ENCODE measurements around the gene HUWE1. TPM values are rescaled to one million over a fixed set of nuclear protein-coding genes. Genes with fewer than 3 reads are reported as not detected.
A peak's percentile ranks its signal among the peaks of the same experiment; 100 is the strongest.

HUWE1 gene
- total and polyA plus RNA-seq, 9 of the 15 experiments (the other 6 are each of a cell fraction or from before 2014, with no cell fraction given) = 23.9 to 204 (median 65.1) TPM

DNA sequence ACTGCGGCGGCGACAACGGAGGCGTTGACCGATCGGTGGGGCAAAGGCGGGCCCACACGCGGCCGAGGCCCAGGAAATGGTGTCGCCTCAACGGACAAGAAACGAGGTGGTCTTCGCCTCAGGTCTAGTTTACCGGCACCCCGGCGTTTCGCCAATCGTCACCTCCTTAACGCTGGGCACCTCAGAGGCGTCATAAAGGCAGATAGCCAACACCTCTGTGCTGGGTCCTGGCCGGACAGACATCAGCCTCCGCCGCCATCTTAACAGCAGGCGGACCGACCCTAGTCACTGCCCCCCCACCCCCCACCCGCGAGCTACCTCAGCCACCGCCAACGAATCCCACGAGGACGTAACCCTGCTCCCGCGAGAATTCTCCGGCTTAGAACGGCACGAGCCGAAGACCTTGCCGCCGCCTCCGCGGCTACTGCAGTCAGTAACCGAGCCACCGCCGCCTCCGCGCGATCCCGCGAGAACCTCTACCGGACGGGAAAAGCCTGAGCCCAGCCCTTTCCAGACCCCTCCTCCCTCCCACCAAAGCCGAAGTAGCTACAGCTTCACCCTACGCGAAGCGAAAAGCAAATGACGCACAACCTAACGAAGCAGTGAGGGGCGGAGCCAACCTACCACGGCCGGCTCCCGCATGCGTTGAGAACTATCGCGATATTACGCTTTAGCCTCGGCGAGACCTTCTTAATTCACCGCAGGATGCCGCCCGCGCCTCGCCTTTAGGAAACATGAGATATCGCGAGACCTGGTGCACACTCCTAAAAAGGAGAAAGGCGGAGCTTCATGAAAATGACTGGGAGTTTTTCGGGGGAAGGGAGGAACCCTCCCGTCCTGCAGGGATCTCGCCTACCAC is 2.7 kb downstream of the HUWE1 start (continued):
- TF ChIP-seq, protein P1, sequence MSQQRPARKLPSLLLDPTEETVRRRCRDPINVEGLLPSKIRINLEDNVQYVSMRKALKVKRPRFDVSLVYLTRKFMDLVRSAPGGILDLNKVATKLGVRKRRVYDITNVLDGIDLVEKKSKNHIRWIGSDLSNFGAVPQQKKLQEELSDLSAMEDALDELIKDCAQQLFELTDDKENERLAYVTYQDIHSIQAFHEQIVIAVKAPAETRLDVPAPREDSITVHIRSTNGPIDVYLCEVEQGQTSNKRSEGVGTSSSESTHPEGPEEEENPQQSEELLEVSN (IDR thresholded peaks at IDR 0.05; ENCODE audit: borderline replicate concordance in 1 of 2, extremely low read depth in 1 of 2, insufficient read depth in 1 of 2, insufficient read length in 1 of 2, low read depth in 1 of 2, low read length in 1 of 2, poor library complexity in 1 of 2, severe bottlenecking in 1 of 2) = peak in 1 of 2 experiments; percentile 62
- TF ChIP-seq FOS (IDR thresholded peaks at IDR 0.05; ENCODE audit: extremely low read depth, insufficient read length) (no peak), SREBF2 (CRISPR knock-in tag; IDR thresholded peaks at IDR 0.05) (no peak), ZNF695 (CRISPR knock-in tag; IDR thresholded peaks at IDR 0.05) (no peak), NCOR1 (IDR thresholded peaks at IDR 0.05) (peak; percentile 45; the same call in 1 of the 2 replicates), CBX3 (IDR thresholded peaks at IDR 0.05; ENCODE audit: borderline replicate concordance in 1 of 2, low read length in 2 of 2) (no peak), RBM22 (IDR thresholded peaks at IDR 0.05; ENCODE audit: low read depth, low read length, poor library complexity, severe bottlenecking) (peak; percentile 62), GABPA (tag; conservative IDR thresholded peaks at IDR 0.05; ENCODE audit: low read depth) (peak; percentile 49; the same call in 1 of the 2 replicates), ZNF217 (CRISPR knock-in tag; IDR thresholded peaks at IDR 0.05) (no peak), MYC (IDR thresholded peaks at IDR 0.05; ENCODE audit: low read depth, low read length) (peak; percentile 63), MYC (CRISPR knock-in tag; IDR thresholded peaks at IDR 0.05; ENCODE audit: borderline replicate concordance, low read depth) (peak; percentile 57; the same call in 1 of the 2 replicates)
- TF ChIP-seq, protein P2, sequence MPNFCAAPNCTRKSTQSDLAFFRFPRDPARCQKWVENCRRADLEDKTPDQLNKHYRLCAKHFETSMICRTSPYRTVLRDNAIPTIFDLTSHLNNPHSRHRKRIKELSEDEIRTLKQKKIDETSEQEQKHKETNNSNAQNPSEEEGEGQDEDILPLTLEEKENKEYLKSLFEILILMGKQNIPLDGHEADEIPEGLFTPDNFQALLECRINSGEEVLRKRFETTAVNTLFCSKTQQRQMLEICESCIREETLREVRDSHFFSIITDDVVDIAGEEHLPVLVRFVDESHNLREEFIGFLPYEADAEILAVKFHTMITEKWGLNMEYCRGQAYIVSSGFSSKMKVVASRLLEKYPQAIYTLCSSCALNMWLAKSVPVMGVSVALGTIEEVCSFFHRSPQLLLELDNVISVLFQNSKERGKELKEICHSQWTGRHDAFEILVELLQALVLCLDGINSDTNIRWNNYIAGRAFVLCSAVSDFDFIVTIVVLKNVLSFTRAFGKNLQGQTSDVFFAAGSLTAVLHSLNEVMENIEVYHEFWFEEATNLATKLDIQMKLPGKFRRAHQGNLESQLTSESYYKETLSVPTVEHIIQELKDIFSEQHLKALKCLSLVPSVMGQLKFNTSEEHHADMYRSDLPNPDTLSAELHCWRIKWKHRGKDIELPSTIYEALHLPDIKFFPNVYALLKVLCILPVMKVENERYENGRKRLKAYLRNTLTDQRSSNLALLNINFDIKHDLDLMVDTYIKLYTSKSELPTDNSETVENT (CRISPR knock-in tag; IDR thresholded peaks at IDR 0.05) = 0 out of 2 replicates have a peak, but pooled peaks have one; percentile 27
- TF ChIP-seq, protein P3, sequence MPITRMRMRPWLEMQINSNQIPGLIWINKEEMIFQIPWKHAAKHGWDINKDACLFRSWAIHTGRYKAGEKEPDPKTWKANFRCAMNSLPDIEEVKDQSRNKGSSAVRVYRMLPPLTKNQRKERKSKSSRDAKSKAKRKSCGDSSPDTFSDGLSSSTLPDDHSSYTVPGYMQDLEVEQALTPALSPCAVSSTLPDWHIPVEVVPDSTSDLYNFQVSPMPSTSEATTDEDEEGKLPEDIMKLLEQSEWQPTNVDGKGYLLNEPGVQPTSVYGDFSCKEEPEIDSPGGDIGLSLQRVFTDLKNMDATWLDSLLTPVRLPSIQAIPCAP (CRISPR knock-in tag; IDR thresholded peaks at IDR 0.05; ENCODE audit: borderline replicate concordance) = no peak
- TF ChIP-seq, protein P4, sequence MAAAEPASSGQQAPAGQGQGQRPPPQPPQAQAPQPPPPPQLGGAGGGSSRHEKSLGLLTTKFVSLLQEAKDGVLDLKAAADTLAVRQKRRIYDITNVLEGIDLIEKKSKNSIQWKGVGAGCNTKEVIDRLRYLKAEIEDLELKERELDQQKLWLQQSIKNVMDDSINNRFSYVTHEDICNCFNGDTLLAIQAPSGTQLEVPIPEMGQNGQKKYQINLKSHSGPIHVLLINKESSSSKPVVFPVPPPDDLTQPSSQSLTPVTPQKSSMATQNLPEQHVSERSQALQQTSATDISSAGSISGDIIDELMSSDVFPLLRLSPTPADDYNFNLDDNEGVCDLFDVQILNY (CRISPR knock-in tag; IDR thresholded peaks at IDR 0.05) = no peak
- TF ChIP-seq, protein P5, sequence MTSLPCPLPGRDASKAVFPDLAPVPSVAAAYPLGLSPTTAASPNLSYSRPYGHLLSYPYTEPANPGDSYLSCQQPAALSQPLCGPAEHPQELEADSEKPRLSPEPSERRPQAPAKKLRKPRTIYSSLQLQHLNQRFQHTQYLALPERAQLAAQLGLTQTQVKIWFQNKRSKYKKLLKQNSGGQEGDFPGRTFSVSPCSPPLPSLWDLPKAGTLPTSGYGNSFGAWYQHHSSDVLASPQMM (CRISPR knock-in tag; IDR thresholded peaks at IDR 0.05) = no peak
- TF ChIP-seq, protein P6, sequence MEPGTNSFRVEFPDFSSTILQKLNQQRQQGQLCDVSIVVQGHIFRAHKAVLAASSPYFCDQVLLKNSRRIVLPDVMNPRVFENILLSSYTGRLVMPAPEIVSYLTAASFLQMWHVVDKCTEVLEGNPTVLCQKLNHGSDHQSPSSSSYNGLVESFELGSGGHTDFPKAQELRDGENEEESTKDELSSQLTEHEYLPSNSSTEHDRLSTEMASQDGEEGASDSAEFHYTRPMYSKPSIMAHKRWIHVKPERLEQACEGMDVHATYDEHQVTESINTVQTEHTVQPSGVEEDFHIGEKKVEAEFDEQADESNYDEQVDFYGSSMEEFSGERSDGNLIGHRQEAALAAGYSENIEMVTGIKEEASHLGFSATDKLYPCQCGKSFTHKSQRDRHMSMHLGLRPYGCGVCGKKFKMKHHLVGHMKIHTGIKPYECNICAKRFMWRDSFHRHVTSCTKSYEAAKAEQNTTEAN (CRISPR knock-in tag; IDR thresholded peaks at IDR 0.05) = no peak
- TF ChIP-seq, protein P7, sequence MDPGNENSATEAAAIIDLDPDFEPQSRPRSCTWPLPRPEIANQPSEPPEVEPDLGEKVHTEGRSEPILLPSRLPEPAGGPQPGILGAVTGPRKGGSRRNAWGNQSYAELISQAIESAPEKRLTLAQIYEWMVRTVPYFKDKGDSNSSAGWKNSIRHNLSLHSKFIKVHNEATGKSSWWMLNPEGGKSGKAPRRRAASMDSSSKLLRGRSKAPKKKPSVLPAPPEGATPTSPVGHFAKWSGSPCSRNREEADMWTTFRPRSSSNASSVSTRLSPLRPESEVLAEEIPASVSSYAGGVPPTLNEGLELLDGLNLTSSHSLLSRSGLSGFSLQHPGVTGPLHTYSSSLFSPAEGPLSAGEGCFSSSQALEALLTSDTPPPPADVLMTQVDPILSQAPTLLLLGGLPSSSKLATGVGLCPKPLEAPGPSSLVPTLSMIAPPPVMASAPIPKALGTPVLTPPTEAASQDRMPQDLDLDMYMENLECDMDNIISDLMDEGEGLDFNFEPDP (CRISPR knock-in tag; IDR thresholded peaks at IDR 0.05) = no peak

All from K562 (cell line).